Gastrocnemius medialis (tissue), 4 donors: ENCODE data around the gene TESPA1. TPM values are rescaled to one million over a fixed set of nuclear protein-coding genes. Genes with fewer than 3 reads are reported as not detected.

Experiments used
- ATAC-seq, 2 donors: fragments of 150-250 bp; one replicate each; pipeline ENCODE4 v1.9.1; 2016
- DNase-seq, 2 donors: peaks; one replicate each; pipeline ENCODE4 v3.0.0-alpha.2; 2019
- H3K27ac ChIP-seq, 4 donors: fragments of 200-600 bp; sonication (generic); 1 replicate in 1 of 4; 2 replicates in 3 of 4; pipeline ENCODE4 v1.5.1; 2016 to 2018; ENCODE audit warnings: mild to moderate bottlenecking in 2 of 4, moderate library complexity in 1 of 4
- H3K27me3 ChIP-seq, 3 donors: fragments of 200-600 bp; sonication (generic) in 2 of 3; 1 replicate in 1 of 3; 2 replicates in 2 of 3; pipeline versions ENCODE4 v1.5.1 to v1.6.0; 2016 to 2019; ENCODE audit warnings: mild to moderate bottlenecking in 1 of 3, moderate library complexity in 1 of 3
- H3K36me3 ChIP-seq, 2 donors: fragments of 200-600 bp; sonication (generic) in 1 of 2; one replicate each; pipeline ENCODE4 v1.5.1; 2017 to 2018
- H3K4me1 ChIP-seq, 2 donors: fragments of 200-600 bp; sonication (generic) in 1 of 2; one replicate each; pipeline ENCODE4 v1.5.1; 2016 to 2017; ENCODE audit warnings: mild to moderate bottlenecking in 2 of 2
- H3K4me3 ChIP-seq, 4 donors: fragments of 200-600 bp; sonication (generic) in 3 of 4; 1 replicate in 1 of 4; 2 replicates in 3 of 4; pipeline ENCODE4 v1.5.1; 2016 to 2019; ENCODE audit warnings: mild to moderate bottlenecking in 2 of 4
- H3K9me3 ChIP-seq, 3 donors: fragments of 200-600 bp; sonication (generic) in 2 of 3; 1 replicate in 1 of 3; 2 replicates in 2 of 3; pipeline ENCODE4 v1.5.1; 2016 to 2019
- CTCF ChIP-seq, 5 experiments: fragments of 450-650 bp in 3 of 5; fragments of 200-600 bp in 2 of 5; sonication (generic) in 2 of 5; IDR thresholded peaks in 4 of 5; conservative IDR thresholded peaks in 1 of 5; 1 replicate in 4 of 5; 2 replicates in 1 of 5; pipeline ENCODE4 v1.5.1; 2016 to 2019; ENCODE audit warnings: antibody characterized with exemption in 5 of 5, mild to moderate bottlenecking in 3 of 5, moderate library complexity in 3 of 5
- POLR2A ChIP-seq, 2 donors: fragments of 450-650 bp; IDR thresholded peaks; one replicate each; pipeline ENCODE4 v1.6.1; 2017; ENCODE audit warnings: antibody characterized with exemption in 2 of 2, mild to moderate bottlenecking in 2 of 2, moderate library complexity in 2 of 2
- in situ Hi-C, 4 donors: fragments of 200-750 bp; cut with MboI; loops; one replicate each; pipeline versions ENCODE4 v1.15.0 to v1.8.0; 2017; ENCODE audit warnings: low sequenced_read_pairs in 4 of 4
- intact Hi-C: fragments of 100-400 bp; cut with DNase I; formaldehyde crosslinking; loops from one replicate; pipeline ENCODE4 v1.15.1; 2023; ENCODE audit warnings: low total_unique reads
- total RNA-seq, 4 donors: library from RNA; depleted of rRNA; stranded (reverse); fragments of >200 nt; gene quantifications; one replicate each; pipeline versions ENCODE4 v1.1.0 to v1.2.3, GENCODE V29; 2016

TESPA1 gene
- total RNA-seq, 4 donors from 2014 or later: 0.94 to 1.1 TPM; not detected in 2

GRCh38 chr12:54932691-54933090, 51.9 kb downstream of the TESPA1 start:
- H3K4me3 ChIP-seq: no peak overlapping the region
- intact Hi-C loops (no loop called here), in situ Hi-C loops (loop anchor here in 1 of 4 donors (25.0 kb wide), 1 partner anchor 195 kb away; no protein-coding TSS in a partner anchor)
- H3K27ac ChIP-seq: no peak overlapping the region
- no peaks in the 10 kb centered on the region for H3K9me3 ChIP-seq
- DNase-seq (no peak), ATAC-seq (no peak)
- H3K27me3 ChIP-seq: no peaks in the 10 kb centered on the region
- no peaks in the 10 kb centered on the region for H3K36me3 ChIP-seq
- no peaks in the 10 kb centered on the region for H3K4me1 ChIP-seq
- no peak for TF ChIP-seq POLR2A (IDR thresholded peaks at IDR 0.05)
- no peak for TF ChIP-seq CTCF (IDR thresholded peaks at IDR 0.05 in 4 of 5, conservative IDR thresholded peaks at IDR 0.05 in 1 of 5)

GRCh38 chr12:54932038-54932437, 52.5 kb downstream of the TESPA1 start:
- DNase-seq (no peak), ATAC-seq (no peak)
- Histone ChIP-seq H3K4me3 (no peak overlapping the region), H3K27ac (no peak overlapping the region), H3K9me3 (no peaks in the 10 kb centered on the region), H3K4me1 (no peaks in the 10 kb centered on the region), H3K27me3 (no peaks in the 10 kb centered on the region), H3K36me3 (no peaks in the 10 kb centered on the region)
- no peak for TF ChIP-seq CTCF (IDR thresholded peaks at IDR 0.05 in 4 of 5, conservative IDR thresholded peaks at IDR 0.05 in 1 of 5)
- no peak for TF ChIP-seq POLR2A (IDR thresholded peaks at IDR 0.05)
- in situ Hi-C loops: loop anchor here in 1 of 4 donors (25.0 kb wide), 1 partner anchor 195 kb away; no protein-coding TSS in a partner anchor
- intact Hi-C loops: no loop called here

GRCh38 chr12:54929998-54930397, 54.6 kb downstream of the TESPA1 start:
- Histone ChIP-seq H3K27me3 (no peaks in the 10 kb centered on the region), H3K4me3 (no peak overlapping the region), H3K36me3 (no peaks in the 10 kb centered on the region), H3K9me3 (no peaks in the 10 kb centered on the region), H3K4me1 (no peaks in the 10 kb centered on the region), H3K27ac (no peak overlapping the region)
- intact Hi-C loops: no loop called here
- in situ Hi-C loops: loop anchor here in 1 of 4 donors (25.0 kb wide), 1 partner anchor 193 kb away; no protein-coding TSS in a partner anchor
- ATAC-seq: no peak
- TF ChIP-seq CTCF (IDR thresholded peaks at IDR 0.05 in 4 of 5, conservative IDR thresholded peaks at IDR 0.05 in 1 of 5) (no peak), POLR2A (IDR thresholded peaks at IDR 0.05) (no peak)
- DNase-seq: no peak

- TF ChIP-seq POLR2A (IDR thresholded peaks at IDR 0.05) (no peak), CTCF (IDR thresholded peaks at IDR 0.05 in 4 of 5, conservative IDR thresholded peaks at IDR 0.05 in 1 of 5) (no peak)
- in situ Hi-C loops: loop anchor here in 1 of 4 donors (25.0 kb wide), 1 partner anchor 189 kb away; no protein-coding TSS in a partner anchor
- intact Hi-C loops: no loop called here
Observed at GRCh38 chr12:54926246-54926645, 58.3 kb downstream of the TESPA1 start.

More at GRCh38 chr12:54926246-54926645, 58.3 kb downstream of the TESPA1 start:
- no peaks in the 10 kb centered on the region for H3K27me3 ChIP-seq
- no peaks in the 10 kb centered on the region for H3K4me1 ChIP-seq
- no peaks in the 10 kb centered on the region for H3K9me3 ChIP-seq
- ATAC-seq: no peak
- no peaks in the 10 kb centered on the region for H3K36me3 ChIP-seq
- H3K4me3 ChIP-seq: no peak overlapping the region
- DNase-seq: no peak
- no peak overlapping the region for H3K27ac ChIP-seq
